CD14-positive monocyte (primary cell): ENCODE results near the gene SMIM24. TPM values are rescaled to one million over a fixed set of nuclear protein-coding genes. Genes with fewer than 3 reads are reported as not detected.

Experiments
- DNase-seq, 3 donors: peaks; one replicate each; pipeline ENCODE4 v3.0.0-alpha.2; 2011 to 2022
- H2AFZ ChIP-seq: 2 replicates; pipeline ENCODE4 v1.6.0; 2012; ENCODE audit warnings: mild to moderate bottlenecking, low read depth, low read length, inconsistent platforms; ENCODE audit not compliant: insufficient read depth, poor library complexity, severe bottlenecking
- H3K27ac ChIP-seq, 2 donors: 1 replicate in 1 of 2; 2 replicates in 1 of 2; pipeline ENCODE4 v1.5.1; 2012 to 2013; ENCODE audit warnings: low read length in 2 of 2, control low read depth in 1 of 2, inconsistent platforms in 1 of 2, low read depth in 1 of 2, mild to moderate bottlenecking in 1 of 2
- H3K27me3 ChIP-seq, 2 donors: one replicate each; pipeline versions ENCODE4 v1.6.0 to v1.6.1; 2011 to 2013; ENCODE audit warnings: low read length in 2 of 2; ENCODE audit not compliant: control insufficient read depth in 2 of 2, insufficient read depth in 2 of 2
- H3K36me3 ChIP-seq, 2 donors: replicated peaks in 1 of 2; 1 replicate in 1 of 2; 2 replicates in 1 of 2; pipeline versions ENCODE4 v1.5.1 to v1.6.1; 2012 to 2013; ENCODE audit warnings: low read length in 2 of 2, control low read depth in 1 of 2, inconsistent platforms in 1 of 2, mild to moderate bottlenecking in 1 of 2; ENCODE audit not compliant: insufficient read depth in 2 of 2, control insufficient read depth in 1 of 2
- H3K4me1 ChIP-seq, 2 donors: 1 replicate in 1 of 2; 2 replicates in 1 of 2; pipeline versions ENCODE4 v1.5.1 to v1.6.1; 2012 to 2013; ENCODE audit warnings: low read length in 2 of 2, control low read depth in 1 of 2, inconsistent platforms in 1 of 2, mild to moderate bottlenecking in 1 of 2, moderate library complexity in 1 of 2; ENCODE audit not compliant: insufficient read depth in 2 of 2, control insufficient read depth in 1 of 2
- H3K4me2 ChIP-seq: replicated peaks from 2 replicates; pipeline ENCODE3; 2012; ENCODE audit warnings: low read length, moderate library complexity, mild to moderate bottlenecking; ENCODE audit not compliant: poor library complexity, severe bottlenecking; ENCODE audit errors: extremely low read depth
- H3K4me3 ChIP-seq, 3 experiments: fragments of 200-600 bp in 1 of 3; sonication (generic) in 1 of 3; replicated peaks in 1 of 3; 1 replicate in 2 of 3; 2 replicates in 1 of 3; pipeline ENCODE4 v1.5.1; 2011 to 2013; ENCODE audit warnings: low read length in 3 of 3, mild to moderate bottlenecking in 3 of 3, control low read depth in 2 of 3, low read depth in 2 of 3, inconsistent platforms in 1 of 3, moderate library complexity in 1 of 3
- H3K79me2 ChIP-seq: 2 replicates; pipeline ENCODE4 v1.6.0; 2012; ENCODE audit warnings: mild to moderate bottlenecking, control low read depth, inconsistent platforms, low read length, moderate library complexity; ENCODE audit not compliant: insufficient read depth
- H3K9ac ChIP-seq: 2 replicates; pipeline ENCODE4 v1.6.0; 2017; ENCODE audit warnings: low read length, mild to moderate bottlenecking; ENCODE audit not compliant: insufficient read depth, poor library complexity, severe bottlenecking
- H3K9me3 ChIP-seq, 2 donors: replicated peaks in 1 of 2; 1 replicate in 1 of 2; 2 replicates in 1 of 2; pipeline versions ENCODE4 v1.5.1 to v1.6.1; 2012 to 2013; ENCODE audit warnings: low read length in 2 of 2, control low read depth in 1 of 2; ENCODE audit not compliant: control insufficient read depth in 1 of 2, insufficient read depth in 1 of 2
- H4K20me1 ChIP-seq: 2 replicates; pipeline ENCODE4 v1.6.0; 2012; ENCODE audit warnings: mild to moderate bottlenecking, low read length, control low read depth, moderate library complexity; ENCODE audit not compliant: insufficient read depth
- H3K27ac Mint-ChIP-seq, 7 donors: one replicate each; pipeline ENCODE4 v1.8.0; 2020; ENCODE audit warnings: mild to moderate bottlenecking in 7 of 7, mixed read lengths in 7 of 7, moderate library complexity in 6 of 7, inconsistent platforms in 2 of 7
- H3K27me3 Mint-ChIP-seq, 3 donors: one replicate each; pipeline ENCODE4 v1.8.0; 2021 to 2022; ENCODE audit warnings: low read depth in 3 of 3, mild to moderate bottlenecking in 3 of 3, mixed read lengths in 3 of 3, moderate library complexity in 3 of 3, inconsistent platforms in 1 of 3
- H3K36me3 Mint-ChIP-seq, 2 donors: one replicate each; pipeline ENCODE4 v1.8.0; 2020; ENCODE audit warnings: mixed read lengths in 2 of 2, inconsistent platforms in 1 of 2, mild to moderate bottlenecking in 1 of 2
- H3K4me1 Mint-ChIP-seq: one replicate; pipeline ENCODE4 v1.8.0; 2020; ENCODE audit warnings: mild to moderate bottlenecking, mixed read lengths
- H3K4me3 Mint-ChIP-seq, 2 donors: one replicate each; pipeline ENCODE4 v1.8.0; 2020; ENCODE audit warnings: mild to moderate bottlenecking in 2 of 2, mixed read lengths in 2 of 2, moderate library complexity in 1 of 2
- H3K9me3 Mint-ChIP-seq, 7 donors: one replicate each; pipeline ENCODE4 v1.8.0; 2020 to 2022; ENCODE audit warnings: mixed read lengths in 7 of 7, mild to moderate bottlenecking in 6 of 7, moderate library complexity in 6 of 7, inconsistent platforms in 2 of 7
- WGBS: methylation state at CpG from one replicate; pipeline ENCODE4 v1.1.5; 2013; ENCODE audit warnings: missing lambda C conversion rate; ENCODE audit not compliant: insufficient coverage; 5-methylcytosine and 5-hydroxymethylcytosine counted together
- intact Hi-C, 2 donors: fragments of 100-400 bp; cut with micrococcal nuclease; formaldehyde crosslinking; loops; one replicate each; pipeline versions ENCODE4 v1.15.0 to v1.15.1; 2023
- polyA plus RNA-seq, 3 donors: library from polyadenylated mRNA; depleted of rRNA in 1 of 3; unstranded in 2 of 3; stranded (reverse) in 1 of 3; fragments of 300-500 nt in 2 of 3; fragments of >200 nt in 1 of 3; fragmentation: Illumina TruSeq in 2 of 3; gene quantifications; 1 replicate in 2 of 3; 2 replicates in 1 of 3; pipeline ENCODE4 v1.2.3, GENCODE V29; 2012 to 2021
- TF ChIP-seq, protein P1 (sequence below): fragments of 200-600 bp; IDR thresholded peaks from one replicate; pipeline ENCODE4 v1.8.0; 2022; ENCODE audit warnings: antibody characterized with exemption, mild to moderate bottlenecking

The SMIM24 gene
- polyA plus RNA-seq, 3 donors: 0.30 TPM; not detected in 2

DNA sequence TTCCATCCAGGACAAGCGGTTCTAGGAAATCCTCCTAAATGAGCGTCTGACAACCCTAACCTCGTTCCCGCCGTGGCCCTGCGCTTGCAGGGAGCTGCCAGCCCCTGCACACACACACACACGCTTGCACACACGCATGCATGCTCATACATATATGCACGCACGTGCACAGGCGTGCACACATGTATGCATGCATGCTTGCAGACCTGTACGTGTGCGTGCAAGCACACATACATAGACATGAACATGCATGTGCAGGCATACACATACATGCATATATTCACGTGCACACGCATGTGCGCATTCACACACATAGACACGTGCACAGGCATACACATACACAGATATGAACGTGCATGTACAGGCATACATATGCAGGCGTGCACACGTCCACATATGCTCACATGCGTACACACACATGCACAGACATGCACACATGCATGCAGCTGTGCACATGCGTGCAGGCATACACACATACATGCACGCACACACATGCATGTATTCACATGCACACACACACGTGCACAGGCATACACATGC lies 35.6 kb downstream of the SMIM24 start:
- Mint-ChIP-seq H3K36me3 (peaks cover 21 to 78% of the 10 kb centered on the region in 2 donors), H3K27ac (peak overlapping the region in 1 of 7 donors; percentile 79), H3K9me3 (no peaks in the 10 kb centered on the region), H3K4me3 (no peak overlapping the region), H3K4me1 (peaks cover 3% of the 10 kb centered on the region), H3K27me3 (no peaks in the 10 kb centered on the region)
- TF ChIP-seq, protein P1, sequence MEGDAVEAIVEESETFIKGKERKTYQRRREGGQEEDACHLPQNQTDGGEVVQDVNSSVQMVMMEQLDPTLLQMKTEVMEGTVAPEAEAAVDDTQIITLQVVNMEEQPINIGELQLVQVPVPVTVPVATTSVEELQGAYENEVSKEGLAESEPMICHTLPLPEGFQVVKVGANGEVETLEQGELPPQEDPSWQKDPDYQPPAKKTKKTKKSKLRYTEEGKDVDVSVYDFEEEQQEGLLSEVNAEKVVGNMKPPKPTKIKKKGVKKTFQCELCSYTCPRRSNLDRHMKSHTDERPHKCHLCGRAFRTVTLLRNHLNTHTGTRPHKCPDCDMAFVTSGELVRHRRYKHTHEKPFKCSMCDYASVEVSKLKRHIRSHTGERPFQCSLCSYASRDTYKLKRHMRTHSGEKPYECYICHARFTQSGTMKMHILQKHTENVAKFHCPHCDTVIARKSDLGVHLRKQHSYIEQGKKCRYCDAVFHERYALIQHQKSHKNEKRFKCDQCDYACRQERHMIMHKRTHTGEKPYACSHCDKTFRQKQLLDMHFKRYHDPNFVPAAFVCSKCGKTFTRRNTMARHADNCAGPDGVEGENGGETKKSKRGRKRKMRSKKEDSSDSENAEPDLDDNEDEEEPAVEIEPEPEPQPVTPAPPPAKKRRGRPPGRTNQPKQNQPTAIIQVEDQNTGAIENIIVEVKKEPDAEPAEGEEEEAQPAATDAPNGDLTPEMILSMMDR: no peak
- H3K4me2 ChIP-seq: no peak overlapping the region
- DNase-seq: no peak
- H3K27ac ChIP-seq: no peak overlapping the region
- peaks cover 55% of the 10 kb centered on the region for H3K79me2 ChIP-seq
- intact Hi-C loops: no loop called here
- no peaks in the 10 kb centered on the region for H3K27me3 ChIP-seq
- no peak overlapping the region for H3K4me3 ChIP-seq
- 70% methylated on average over 23 of the region's 24 CpGs for WGBS
- no peaks in the 10 kb centered on the region for H3K4me1 ChIP-seq
- no peaks in the 10 kb centered on the region for H3K9me3 ChIP-seq
- peaks cover 81% of the 10 kb centered on the region for H4K20me1 ChIP-seq
- no peak overlapping the region for H3K9ac ChIP-seq
- no peak overlapping the region for H2AFZ ChIP-seq
- peaks cover 62 to 84% of the 10 kb centered on the region in 2 donors for H3K36me3 ChIP-seq

DNA sequence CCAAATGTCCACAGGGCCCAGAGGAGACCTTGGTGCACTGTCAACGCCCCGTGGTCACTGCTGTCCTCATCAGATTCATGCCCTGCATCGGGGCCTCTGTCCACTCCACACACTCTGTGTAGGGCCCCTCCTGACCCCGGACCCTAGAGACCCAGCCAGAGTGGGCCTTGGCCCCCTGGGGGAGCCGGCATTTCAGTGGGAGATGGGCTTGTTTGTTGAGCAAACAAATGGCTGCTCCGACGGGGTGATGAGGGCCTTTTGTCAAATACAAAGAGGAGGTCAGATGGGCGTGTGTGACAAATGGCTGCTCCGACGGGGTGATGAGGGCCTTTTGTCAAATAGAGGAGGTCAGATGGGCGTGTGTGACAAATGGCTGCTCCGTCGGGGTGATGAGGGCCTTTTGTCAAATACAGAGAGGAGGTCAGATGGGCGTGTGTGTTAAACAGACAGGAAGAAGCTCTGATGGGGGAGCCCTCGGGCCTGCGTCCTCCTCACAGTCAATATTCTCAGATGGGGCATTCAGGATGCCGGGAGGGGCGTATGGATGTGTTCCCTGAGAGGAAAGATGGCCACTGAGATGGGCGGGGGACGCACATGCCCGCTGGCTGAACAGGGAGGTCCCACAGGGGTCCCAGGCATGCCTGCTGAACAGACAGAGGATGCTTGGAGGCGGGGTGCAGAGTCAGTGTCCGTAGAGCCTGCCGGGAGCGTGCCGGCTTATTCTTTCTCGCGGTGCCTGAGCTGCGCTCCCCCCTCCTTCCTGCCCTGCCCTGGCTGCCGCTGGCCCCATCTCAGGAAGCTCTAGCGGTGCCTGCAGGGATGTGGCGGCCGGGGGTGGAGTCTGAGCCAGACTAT lies 36.3 kb downstream of the SMIM24 start:
- Histone ChIP-seq H3K4me3 (no peak overlapping the region), H3K36me3 (peaks cover 60 to 77% of the 10 kb centered on the region in 2 donors), H3K27me3 (no peaks in the 10 kb centered on the region), H3K4me2 (no peak overlapping the region), H3K79me2 (peaks cover 56% of the 10 kb centered on the region), H3K9me3 (no peaks in the 10 kb centered on the region), H4K20me1 (peaks cover 82% of the 10 kb centered on the region), H3K4me1 (no peaks in the 10 kb centered on the region), H3K27ac (no peak overlapping the region), H3K9ac (no peak overlapping the region), H2AFZ (no peak overlapping the region)
- Mint-ChIP-seq H3K4me1 (peaks cover 3% of the 10 kb centered on the region), H3K27me3 (no peaks in the 10 kb centered on the region), H3K9me3 (no peaks in the 10 kb centered on the region), H3K36me3 (peaks cover 19 to 71% of the 10 kb centered on the region in 2 donors), H3K27ac (peak overlapping the region in 4 of 7 donors; percentile 15 to 79 (median 34)), H3K4me3 (no peak overlapping the region)
- TF ChIP-seq, protein P1: no peak
- WGBS: 46% methylated on average over 27 of the region's 33 CpGs
- intact Hi-C loops: no loop called here
- DNase-seq: no peak
